Kidney epithelial cell (primary cell): ENCODE results near the gene CABCOCO1. TPM values are rescaled to one million over a fixed set of nuclear protein-coding genes. Genes with fewer than 3 reads are reported as not detected.

Source experiments
- DNase-seq: peaks from one replicate; pipeline ENCODE4 v3.0.0-alpha.2; 2010; ENCODE audit warnings: low read depth
- H3K27me3 ChIP-seq: 2 replicates; pipeline ENCODE4 v1.6.0; 2011; ENCODE audit warnings: low read length; ENCODE audit not compliant: control insufficient read depth, insufficient read depth
- H3K36me3 ChIP-seq: 2 replicates; pipeline ENCODE4 v1.5.1; 2011; ENCODE audit warnings: low read length; ENCODE audit not compliant: control insufficient read depth, insufficient read depth
- H3K4me3 ChIP-seq: 2 replicates; pipeline ENCODE4 v1.5.1; 2011; ENCODE audit warnings: low read depth, mild to moderate bottlenecking, control low read depth, low read length
- CTCF ChIP-seq: IDR thresholded peaks from 2 replicates; pipeline ENCODE4 v1.5.1; 2011; ENCODE audit warnings: mild to moderate bottlenecking, moderate library complexity, low read length, control low read depth, inconsistent platforms; ENCODE audit not compliant: insufficient read depth, poor library complexity, severe bottlenecking
- total RNA-seq: library from RNA; depleted of rRNA; stranded (reverse); fragments of >200 nt; gene quantifications from 2 replicates; pipeline ENCODE4 v1.2.3, GENCODE V29; 2015

The CABCOCO1 gene
- total RNA-seq, 1 donor from 2014 or later = 0.33 TPM

GRCh38 chr10:61669161-61669725, 6.5 kb downstream of the CABCOCO1 start:
- no peak for DNase-seq
- no peak for TF ChIP-seq CTCF
- Histone ChIP-seq H3K27me3 (no peaks in the 10 kb centered on the region), H3K4me3 (no peak overlapping the region), H3K36me3 (no peaks in the 10 kb centered on the region)

DNA sequence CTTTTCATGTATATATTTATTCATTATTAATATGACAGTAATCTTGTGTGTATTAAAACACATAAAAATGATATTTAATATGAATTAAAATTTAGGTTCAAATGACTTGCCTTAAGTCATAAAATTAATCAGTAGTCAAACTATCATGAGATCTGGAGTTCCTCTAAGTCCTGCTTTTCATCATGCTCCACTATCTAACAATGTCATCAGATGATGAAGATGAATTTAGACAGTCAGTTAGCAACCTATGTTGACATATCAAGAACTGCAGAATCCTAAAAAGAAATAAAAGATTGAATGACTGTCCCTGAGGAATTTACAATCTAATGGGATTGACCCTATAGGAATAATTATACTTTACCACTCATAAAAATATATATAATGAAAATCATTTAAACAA, 7.1 kb downstream of the CABCOCO1 start:
- no peak for DNase-seq
- TF ChIP-seq CTCF = no peak
- Histone ChIP-seq H3K4me3 (no peak overlapping the region), H3K36me3 (no peaks in the 10 kb centered on the region), H3K27me3 (no peaks in the 10 kb centered on the region)

DNA sequence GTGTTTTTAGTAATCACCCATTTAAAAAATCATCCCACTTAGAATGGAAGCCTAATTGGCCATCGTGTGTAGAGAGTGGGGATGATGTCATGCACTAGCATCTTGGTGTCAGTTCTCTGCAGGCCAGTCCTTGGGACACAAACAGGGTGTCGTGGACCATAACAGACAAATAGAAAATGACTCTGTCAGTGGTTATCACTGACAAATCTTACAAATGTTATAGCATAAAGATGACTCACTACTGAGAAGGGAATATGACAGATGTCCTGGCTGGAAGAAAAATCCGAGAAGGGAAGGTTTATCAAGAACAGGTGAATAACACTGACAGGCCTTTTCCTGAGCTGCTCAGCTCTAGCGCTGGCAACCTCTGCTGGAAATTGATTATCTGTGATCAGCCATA, 10.6 kb downstream of the CABCOCO1 start:
- TF ChIP-seq CTCF = no peak
- DNase-seq = no peak
- Histone ChIP-seq H3K27me3 (no peaks in the 10 kb centered on the region), H3K4me3 (no peak overlapping the region), H3K36me3 (no peaks in the 10 kb centered on the region)

GRCh38 chr10:61682323-61682722, 19.6 kb downstream of the CABCOCO1 start:
- Histone ChIP-seq H3K27me3 (no peaks in the 10 kb centered on the region), H3K36me3 (no peaks in the 10 kb centered on the region), H3K4me3 (no peak overlapping the region)
- DNase-seq = no peak
- no peak for TF ChIP-seq CTCF

GRCh38 chr10:61683319-61683718, 20.6 kb downstream of the CABCOCO1 start:
- H3K36me3 ChIP-seq = no peaks in the 10 kb centered on the region

More at GRCh38 chr10:61683319-61683718, 20.6 kb downstream of the CABCOCO1 start:
- Histone ChIP-seq H3K4me3 (no peak overlapping the region), H3K27me3 (no peaks in the 10 kb centered on the region)
- no peak for TF ChIP-seq CTCF
- no peak for DNase-seq
